IPS-15b (cell line): Measurements from ENCODE around the gene FKBP5.

Source experiments
- H3K27me3 ChIP-seq: one replicate; pipeline ENCODE4 v1.6.1; 2013; ENCODE audit warnings: low read length; ENCODE audit not compliant: control insufficient read depth, insufficient read depth
- H3K36me3 ChIP-seq: one replicate; pipeline ENCODE4 v1.6.1; 2013; ENCODE audit warnings: low read length; ENCODE audit not compliant: control insufficient read depth, insufficient read depth
- H3K4me1 ChIP-seq: one replicate; pipeline ENCODE4 v1.6.1; 2013; ENCODE audit warnings: mild to moderate bottlenecking, low read length; ENCODE audit not compliant: control insufficient read depth, insufficient read depth
- H3K4me3 ChIP-seq: one replicate; pipeline ENCODE4 v1.5.1; 2013; ENCODE audit warnings: low read depth, low read length
- H3K9ac ChIP-seq: one replicate; pipeline ENCODE4 v1.6.1; 2013; ENCODE audit warnings: low read depth, mild to moderate bottlenecking, low read length
- H3K9me3 ChIP-seq: one replicate; pipeline ENCODE4 v1.6.1; 2013; ENCODE audit warnings: mild to moderate bottlenecking, low read length; ENCODE audit not compliant: control insufficient read depth, insufficient read depth

The FKBP5 gene

DNA sequence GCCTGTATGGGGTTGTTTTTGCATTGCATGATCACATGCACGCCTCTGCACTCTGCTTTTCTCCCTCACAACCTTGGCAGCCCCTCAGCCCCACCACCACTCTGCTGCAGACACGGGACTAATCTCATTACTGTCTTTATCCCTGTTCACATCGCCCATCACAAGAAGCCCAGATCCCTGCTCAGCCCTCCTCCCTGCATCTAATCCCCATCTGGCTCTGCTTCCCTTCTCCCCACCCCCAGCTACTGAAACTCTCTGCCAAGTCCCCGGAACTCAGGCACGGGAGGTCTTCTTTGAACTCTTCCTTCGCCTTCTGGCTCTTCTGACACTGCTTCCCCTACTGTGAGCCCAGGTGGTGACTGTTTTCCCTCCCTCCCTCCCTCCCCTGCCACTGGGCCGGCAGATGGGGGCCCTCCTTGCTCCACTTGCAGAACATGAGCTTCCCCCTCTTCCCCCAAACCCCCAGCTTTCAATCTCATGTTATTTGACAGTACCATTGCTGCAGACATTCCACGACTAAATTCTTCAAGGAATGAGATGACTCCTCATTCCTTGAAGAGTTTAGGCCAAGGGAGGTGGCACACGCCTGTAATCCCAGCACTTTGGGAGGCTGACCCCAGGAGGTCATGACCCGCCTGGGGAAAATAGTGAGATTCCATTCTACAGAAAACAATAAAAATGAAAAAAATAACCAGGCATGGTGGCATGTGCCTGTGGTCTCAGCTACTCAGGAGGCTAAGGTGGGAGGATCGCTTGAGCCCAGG, 154.1 kb downstream of the FKBP5 start:
- Histone ChIP-seq H3K27me3 (no peaks in the 10 kb centered on the region), H3K9me3 (no peaks in the 10 kb centered on the region), H3K9ac (no peak overlapping the region), H3K36me3 (no peaks in the 10 kb centered on the region), H3K4me1 (no peaks in the 10 kb centered on the region), H3K4me3 (no peak overlapping the region)

DNA sequence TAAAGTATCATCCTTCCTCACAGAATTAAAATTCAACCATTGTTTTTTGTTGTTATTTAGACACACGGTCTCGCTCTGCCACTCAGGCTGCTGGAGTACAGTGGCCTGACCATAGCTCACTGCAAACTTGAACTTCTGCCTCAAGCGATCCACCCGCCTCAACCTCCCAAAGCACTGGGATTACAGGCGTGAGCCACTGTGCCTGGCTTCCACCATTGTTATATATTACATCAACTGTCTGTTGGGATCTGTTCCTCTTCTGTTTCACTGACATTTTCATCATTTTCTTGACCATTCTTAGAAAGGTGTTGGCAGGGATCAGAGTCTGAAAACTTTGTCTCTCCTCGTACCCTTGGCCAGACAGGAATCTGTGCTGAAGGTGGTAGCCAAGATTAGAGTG, 154.7 kb downstream of the FKBP5 start:
- Histone ChIP-seq H3K9me3 (no peaks in the 10 kb centered on the region), H3K9ac (no peak overlapping the region), H3K4me3 (no peak overlapping the region), H3K4me1 (no peaks in the 10 kb centered on the region), H3K27me3 (no peaks in the 10 kb centered on the region), H3K36me3 (no peaks in the 10 kb centered on the region)

DNA sequence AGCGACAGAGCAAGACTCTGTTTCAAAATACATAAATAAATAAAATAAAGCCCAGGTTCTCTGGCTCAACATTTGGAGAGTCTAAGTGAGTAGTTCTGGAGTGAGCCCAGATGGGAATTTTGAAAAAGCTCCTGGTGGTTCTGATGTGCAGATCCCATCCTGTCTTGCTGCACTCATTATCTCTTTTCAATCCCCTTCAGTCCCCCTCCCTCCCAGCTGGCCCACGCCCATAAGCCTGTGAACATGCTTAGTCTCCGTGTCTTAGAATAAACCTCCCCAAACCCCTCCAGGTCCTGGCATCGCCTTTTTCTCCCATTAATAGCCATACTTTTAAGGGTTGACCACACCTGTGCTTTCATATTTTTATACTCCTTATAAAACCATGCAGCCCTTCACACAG, 156.6 kb downstream of the FKBP5 start:
- Histone ChIP-seq H3K36me3 (no peaks in the 10 kb centered on the region), H3K9ac (no peak overlapping the region), H3K4me1 (no peaks in the 10 kb centered on the region), H3K4me3 (no peak overlapping the region), H3K9me3 (no peaks in the 10 kb centered on the region), H3K27me3 (no peaks in the 10 kb centered on the region)

DNA sequence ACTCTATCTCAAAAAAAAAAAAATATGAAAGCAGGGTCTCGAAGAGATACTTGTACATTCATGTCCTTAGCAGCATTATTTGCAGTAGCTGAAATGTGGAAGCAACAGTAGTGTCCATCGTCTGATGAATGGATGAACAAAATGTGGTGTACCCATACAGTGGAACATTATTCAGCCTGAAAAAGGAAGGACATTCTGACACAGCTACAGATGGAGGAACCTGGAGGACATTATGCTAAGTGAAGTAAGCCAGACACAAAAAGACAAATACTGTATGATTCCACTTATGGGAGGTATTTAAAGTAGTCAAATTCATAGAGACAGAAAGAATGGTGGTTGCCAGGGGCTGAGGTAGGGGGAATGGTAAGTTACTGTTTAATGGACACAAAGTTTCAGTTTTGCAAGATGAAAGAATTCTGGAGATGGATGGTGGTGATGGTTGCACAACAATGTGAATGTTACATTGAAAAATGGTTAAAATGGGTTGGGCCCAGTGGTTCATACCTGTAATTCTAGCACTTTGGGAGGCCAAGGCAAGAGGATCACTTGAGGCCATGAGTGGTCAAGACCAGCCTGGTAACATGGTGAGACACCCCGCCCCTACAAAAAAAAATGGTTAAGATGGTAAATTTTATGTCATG, 164.2 kb downstream of the FKBP5 start:
- peaks cover 8% of the 10 kb centered on the region for H3K4me1 ChIP-seq
- no peaks in the 10 kb centered on the region for H3K27me3 ChIP-seq
- no peaks in the 10 kb centered on the region for H3K36me3 ChIP-seq
- no peak overlapping the region for H3K9ac ChIP-seq
- no peaks in the 10 kb centered on the region for H3K9me3 ChIP-seq
- H3K4me3 ChIP-seq, result no peak overlapping the region
